Measurements from ENCODE around the gene UCK1.

The UCK1 gene

GRCh38 chr9:131476777-131477345 is 54.2 kb downstream of the UCK1 start:
- DNase-seq (ENCODE audit: low read depth), result no peak

GRCh38 chr9:131475956-131476776 is 54.9 kb downstream of the UCK1 start:
- no peak for DNase-seq (ENCODE audit: low read depth)

- no peak for DNase-seq (ENCODE audit: low read depth)
Measured at GRCh38 chr9:131475111-131475955, 55.7 kb downstream of the UCK1 start.

- DNase-seq (ENCODE audit: low read depth), result no peak
Measured at GRCh38 chr9:131474711-131475110, 56.4 kb downstream of the UCK1 start.

GRCh38 chr9:131473891-131474290 is 57.2 kb downstream of the UCK1 start:
- DNase-seq (ENCODE audit: low read depth), result no peak
